Embryonic facial prominence (tissue), 1 donor: ENCODE results near the gene FOXS1.

ENCODE experiments used
- DNase-seq: peaks from one replicate; pipeline ENCODE4 v3.0.0-alpha.2; 2016; ENCODE audit errors: extremely low spot score

Gene FOXS1

DNA sequence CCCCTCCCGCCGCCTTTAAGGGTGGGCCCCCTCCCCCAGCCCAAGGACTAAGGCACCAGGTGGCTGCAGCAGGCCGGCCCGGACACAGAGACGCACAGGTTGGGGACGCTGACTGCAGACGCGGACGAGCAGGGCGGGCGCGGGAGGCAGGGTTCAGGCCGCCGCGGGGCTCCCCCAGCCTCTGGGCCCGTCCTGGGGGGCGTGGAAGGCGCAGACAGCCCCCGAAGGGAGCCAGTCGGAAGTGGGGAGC lies 15.7 kb upstream of the FOXS1 start:
- no peak for DNase-seq

DNA sequence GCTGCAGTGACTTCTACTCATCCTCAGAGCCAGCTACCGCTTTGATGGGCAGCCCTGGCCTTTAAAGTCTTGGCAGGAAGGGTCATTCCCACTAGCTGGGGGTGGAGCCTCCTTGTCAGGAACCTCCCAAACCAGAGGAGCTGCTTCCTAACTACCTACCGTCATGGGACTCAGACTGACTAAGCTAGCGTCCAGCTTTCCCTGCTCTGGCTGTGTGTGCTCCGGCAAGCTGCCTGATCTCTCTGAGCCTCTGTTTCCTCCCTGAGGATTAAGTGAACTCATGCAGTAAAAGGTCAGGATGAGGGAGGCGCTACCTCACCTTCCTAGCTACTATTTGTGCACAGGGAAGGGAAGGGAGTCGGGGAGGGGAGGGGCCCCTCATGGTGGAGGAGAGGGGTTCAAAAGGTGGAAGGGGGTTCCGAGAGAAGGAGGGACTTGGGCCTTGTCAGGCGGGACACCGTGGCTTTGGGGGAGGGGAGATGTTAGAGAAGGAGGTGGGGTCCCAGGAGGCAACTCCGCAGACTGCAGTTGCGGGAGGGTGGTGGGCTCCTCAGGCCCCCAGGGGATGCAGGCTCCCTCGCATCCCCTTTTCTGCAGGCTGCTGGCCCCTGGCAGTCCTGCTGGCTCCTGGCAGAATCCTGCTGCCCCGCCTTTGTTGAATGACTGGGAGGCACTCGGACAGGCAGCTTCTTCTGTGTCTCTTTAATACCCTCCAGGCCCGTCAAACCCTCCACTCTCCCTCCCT lies 15.2 kb upstream of the FOXS1 start:
- DNase-seq: no peak

DNA sequence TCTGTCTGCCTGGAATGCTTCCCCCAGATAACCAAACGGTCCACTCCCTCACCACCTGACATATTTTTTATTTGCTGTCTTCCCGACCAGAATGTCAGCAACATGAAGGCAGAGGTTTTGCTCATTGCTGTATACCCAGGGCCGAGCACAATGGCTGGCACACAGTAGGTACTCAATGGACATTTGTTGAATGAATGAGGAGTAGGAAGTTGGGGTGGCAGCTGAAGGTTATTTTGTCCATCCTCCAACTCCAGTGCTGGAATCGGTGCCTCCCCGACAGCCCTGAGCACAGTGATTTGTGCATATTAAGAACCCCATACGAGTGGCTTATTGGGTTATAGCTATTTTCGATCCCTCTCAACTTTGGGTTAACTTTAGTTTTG lies 14.6 kb upstream of the FOXS1 start:
- no peak for DNase-seq

DNA sequence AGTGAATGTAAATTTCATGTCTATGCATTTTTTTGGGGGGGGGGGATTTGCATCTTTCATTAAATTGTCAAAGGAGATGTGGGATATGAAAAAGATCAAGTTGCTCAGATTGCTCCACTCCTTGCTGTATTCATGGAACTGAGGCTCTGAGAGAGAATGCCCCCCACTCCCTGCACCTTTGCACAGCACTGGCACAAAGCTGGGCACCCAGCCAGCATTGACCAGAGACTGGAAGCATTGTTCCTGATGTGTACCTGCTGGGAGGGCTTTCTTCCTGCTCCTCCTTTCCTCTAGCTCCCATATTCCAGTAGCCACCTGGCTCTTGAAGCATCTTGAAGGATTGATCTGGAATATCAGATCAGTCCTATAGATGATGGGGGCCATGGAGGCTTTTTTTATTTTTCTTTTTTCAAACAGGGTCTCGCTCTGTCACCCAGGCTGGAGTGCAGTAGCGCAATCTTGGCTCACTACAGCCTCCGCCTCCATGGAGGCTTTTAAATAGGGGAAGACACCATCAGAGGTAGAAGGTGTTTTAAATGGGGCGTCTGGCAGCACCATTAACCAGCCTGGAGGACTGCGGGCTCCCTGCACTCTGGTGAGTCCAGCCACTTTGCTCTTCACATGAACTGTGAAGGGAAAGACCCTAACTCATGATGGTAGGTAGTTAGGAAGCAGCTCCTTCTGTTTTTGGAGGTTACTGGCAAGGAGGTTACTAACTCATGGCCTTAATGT lies 14.0 kb upstream of the FOXS1 start:
- DNase-seq: no peak

DNA sequence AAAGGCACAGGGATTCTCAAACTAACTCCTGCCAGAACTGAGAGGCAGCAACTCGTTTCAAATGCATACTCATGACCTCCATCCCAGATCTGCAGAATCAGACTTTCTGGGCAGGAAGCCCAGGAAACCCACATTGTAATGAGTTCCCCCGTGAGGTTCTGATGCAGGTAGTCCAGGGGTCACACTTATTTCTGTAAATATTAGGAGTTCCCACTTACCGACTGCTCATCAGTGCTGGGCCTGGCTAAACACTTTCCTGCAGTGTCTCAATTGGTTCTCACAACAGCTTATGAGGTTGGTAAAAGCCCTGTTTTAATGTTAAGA lies 13.3 kb upstream of the FOXS1 start:
- DNase-seq: no peak

DNA sequence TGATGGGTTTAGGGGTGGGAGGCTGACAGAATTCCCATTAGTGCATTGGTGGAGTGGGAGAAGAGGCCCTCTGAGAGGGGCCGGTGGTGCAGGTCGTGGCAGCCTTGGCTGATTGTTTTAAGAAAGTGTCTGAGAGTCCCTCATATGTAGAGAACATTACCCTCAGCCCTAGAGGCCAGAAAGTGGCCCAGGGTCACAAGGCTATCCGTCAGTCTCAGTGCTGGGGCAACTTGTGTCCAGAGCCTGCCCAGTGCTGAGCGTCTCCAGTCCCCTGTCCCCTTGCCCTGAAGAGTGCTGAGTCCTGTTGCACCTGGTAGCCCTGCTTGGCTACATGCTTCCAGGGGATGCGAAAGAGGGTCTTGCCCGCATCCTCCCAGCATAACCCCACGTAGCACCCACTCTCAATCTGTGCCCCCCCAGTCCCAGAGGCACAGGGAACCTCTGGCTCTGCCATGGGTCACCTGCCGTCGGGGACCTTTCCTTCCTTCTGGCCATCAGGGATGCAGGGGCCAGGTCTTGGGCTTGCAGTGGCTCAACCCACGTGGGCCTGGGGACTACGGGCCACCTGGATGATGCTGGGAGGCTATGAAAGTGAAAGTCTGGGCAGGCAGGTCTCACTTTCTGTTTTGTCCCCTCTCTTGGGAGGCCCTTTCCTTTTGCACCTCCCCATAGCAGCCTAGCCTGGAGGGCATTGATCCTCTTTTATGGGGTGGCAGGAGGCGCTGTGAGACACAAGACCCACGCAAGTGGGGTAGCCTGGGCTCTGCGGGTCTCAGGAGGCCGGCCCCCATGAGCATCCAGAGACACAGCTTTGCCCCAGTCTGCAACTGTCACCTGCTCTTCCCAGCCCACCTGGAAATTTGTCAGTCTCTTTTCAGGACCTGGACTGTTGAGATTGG lies 12.7 kb upstream of the FOXS1 start:
- DNase-seq: no peak

DNA sequence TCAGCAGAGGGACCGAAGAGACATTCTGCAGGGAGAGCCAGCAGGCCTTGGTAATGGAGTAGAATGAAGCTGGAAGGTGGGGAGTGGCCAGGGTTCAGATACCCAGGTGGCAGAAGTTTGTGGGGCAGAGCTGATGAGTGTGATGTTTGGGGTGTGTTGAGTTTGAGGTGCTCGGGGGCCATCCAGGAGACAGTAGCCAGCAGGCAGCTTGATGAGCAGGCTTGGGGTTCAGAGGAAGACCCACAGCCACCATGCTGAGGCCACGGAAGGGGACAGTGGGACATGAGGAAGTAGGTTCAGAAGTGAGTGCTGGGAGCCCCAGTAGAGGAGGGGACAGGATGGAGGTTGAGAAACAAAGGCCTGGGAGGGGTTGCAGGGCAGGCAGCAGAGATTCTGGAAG lies 11.1 kb upstream of the FOXS1 start:
- DNase-seq: no peak

DNA sequence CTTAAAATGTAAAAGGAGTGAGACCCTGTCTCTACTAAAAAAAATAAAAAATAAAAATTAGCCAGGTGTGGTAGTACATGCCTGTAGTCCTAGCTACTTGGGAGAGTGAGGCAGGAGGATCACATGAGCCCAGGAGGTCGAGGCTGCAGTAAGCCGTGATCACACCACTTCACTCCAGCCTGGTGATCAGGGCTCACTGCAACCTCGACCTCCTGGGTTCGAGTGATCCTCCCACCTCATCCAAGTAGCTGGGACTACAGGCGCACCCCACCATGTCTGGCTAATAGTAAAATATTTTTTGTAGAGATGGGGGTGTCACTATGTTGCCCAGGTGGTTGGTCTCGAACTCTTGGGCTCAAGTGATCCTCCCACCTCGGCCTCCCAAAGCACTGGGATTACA lies 8.1 kb upstream of the FOXS1 start:
- DNase-seq: no peak

DNA sequence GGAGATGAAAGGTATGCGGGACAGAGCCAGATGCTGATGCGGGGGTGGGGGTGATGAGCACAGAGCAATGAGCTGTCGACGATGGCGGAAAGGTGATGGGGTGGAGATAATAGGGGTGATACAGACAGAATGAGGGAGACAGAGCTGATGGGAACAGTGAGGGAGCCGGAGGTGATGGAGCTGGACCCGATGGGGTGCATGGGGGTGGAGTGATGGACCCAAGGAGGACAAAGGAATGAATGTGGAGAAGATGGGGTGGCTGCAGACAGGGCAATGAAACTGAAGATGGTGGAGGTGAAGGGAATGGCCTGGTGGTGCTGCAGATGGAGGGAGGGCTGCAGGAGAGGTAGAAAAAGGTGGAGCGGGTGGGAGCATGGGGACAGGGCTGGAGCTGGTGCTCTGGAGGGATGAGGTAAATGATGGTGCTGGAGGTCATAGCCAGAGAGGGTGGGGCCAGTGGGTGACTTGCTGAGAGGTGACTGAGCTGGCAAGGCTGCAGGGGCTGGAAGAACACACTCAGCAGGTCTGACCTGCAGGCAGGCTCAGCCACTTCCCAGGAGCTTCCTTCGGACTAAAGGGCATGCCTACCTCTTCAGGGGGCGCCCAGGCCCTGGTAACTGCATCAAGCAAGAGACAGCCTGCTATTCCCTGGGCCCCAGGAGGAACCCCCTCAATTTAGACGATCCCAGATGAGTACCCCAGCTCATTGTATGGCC lies 6.0 kb upstream of the FOXS1 start:
- no peak for DNase-seq

DNA sequence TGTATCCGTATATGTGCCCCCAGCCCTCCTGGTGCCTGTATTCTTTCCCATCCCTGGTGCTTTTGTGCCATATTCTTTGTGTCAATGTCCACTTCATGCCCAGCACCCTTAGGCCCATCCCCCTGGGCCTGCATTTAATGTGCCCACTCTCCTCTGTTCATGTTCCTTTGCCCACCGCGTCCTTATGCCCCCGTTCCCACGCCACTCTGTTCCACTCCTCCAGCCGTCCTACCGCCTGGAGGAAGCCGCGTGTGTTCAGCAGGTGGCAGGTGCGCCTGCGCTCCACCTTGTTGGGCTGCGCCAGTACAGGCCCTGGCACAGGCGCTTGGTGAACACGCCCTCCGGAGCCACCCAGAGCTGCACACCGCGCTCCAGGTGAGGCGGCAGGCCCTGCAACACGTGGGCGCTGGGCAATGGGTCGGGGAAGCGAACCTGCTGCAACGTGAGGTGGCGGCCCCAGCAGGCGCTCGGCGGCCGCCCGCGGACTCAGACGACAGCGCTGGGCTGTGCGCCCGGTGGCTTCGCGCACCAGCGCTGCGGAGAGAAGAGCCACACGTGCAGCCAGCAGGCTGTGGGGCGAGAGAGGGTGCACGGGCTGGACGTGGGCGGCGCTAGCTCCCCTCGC lies 4.0 kb upstream of the FOXS1 start:
- no peak for DNase-seq

DNA sequence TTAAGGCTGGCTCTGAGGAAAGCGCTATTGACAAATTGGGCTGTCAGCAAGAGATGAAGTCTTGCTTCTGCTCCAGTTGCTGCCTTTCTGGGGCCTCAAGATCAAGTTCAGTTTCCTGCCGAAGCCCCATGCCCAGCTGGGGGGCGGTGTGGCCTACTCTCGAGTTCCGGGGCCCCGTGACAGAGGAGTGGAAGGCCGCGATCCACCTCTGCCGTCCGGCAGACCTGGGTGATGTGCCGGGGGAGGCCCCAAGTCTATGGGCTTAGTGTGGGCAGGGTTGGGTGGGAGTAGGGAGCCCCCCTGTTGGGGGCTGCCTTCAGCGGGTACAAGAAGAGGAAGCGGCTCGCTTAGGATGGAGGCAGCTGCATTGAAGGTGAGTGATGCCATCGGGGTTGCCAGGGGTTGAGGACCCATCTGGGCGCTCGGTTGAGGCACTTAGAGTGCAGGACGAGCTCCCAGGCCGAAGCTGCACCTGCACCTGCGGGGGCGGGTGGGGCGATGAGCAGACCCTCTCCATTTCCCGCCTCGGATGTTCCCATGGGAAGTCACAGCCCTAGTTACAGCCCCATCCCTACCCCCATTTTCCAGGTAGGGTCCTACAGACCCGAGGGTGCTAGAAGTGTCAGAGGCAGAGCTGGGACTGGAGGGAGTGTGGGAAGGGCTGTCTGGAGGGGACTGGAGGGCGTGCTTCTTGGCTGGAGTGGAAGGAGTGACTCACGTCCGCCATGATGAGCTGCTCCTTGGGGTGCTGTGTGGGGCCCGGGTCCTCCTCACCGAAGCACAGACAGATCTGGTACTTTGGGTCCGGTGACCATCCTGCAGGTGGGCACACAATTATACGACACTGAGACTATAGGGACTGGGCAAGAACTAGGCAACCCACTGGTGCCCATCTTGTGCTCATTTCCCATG lies 2.9 kb upstream of the FOXS1 start:
- no peak for DNase-seq

DNA sequence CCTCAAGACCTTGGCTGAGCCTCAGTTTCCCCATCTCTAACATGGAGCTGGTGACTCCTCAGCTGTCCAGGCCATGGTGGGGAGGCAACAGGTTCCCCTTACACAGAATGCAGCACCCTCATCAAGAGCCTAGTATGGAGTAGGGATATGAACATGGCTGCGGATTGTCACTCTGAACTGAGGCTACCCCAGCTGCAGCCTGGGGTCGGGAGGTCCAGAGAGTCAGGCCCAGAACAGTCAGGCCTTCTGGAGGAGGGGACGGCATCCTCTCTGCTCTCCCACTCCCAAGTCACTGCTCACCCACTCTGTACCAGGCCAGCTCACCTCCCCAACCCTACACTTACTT lies 1.4 kb upstream of the FOXS1 start:
- DNase-seq: no peak

DNA sequence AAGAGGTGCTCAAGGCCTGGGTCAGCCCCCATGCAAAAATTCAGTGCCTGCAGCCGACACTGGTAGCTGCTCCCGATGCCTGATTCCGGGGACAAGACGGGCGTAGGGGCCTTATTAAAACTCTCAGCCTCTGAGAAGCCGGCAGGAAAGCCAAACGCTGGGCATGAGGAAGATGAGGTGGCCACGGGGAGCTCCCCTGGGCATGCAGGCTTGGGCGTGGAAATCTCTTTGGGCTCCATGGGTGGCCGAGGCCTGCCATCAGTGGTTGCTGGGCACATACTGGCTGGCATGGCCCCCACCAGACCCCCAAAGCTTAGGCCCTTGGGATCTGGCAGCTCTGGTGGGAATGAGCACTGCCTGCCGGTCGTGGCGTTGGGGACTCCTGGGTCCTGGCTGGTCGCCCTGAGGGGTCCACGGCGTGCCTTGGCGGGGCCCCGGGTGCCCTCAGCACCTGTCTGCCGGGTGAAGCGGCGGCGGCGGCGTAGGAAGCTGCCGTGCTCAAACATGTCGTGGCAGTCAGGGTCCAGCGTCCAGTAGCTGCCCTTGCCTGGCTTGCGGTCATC lies 586 bp downstream of the FOXS1 start:
- no peak for DNase-seq

DNA sequence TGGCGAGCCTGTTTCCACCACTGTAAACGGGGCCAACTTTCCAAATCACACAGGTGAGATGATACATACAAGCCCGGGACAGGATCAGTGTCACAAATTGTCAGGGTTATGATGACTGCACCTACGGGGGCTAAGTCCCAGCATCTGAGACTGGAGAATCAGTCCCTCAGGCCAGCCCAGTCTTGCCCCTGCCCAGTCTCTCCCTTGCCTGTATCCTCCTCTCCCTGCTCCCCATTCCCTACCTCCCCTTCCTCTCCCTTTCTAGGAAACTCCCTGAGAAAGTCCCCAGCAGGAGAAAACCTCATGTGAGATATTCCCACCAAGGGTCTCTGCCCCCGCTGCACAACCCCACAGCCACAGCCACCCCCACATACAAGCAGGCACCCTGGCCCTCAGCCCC lies 1.5 kb downstream of the FOXS1 start:
- DNase-seq: no peak

DNA sequence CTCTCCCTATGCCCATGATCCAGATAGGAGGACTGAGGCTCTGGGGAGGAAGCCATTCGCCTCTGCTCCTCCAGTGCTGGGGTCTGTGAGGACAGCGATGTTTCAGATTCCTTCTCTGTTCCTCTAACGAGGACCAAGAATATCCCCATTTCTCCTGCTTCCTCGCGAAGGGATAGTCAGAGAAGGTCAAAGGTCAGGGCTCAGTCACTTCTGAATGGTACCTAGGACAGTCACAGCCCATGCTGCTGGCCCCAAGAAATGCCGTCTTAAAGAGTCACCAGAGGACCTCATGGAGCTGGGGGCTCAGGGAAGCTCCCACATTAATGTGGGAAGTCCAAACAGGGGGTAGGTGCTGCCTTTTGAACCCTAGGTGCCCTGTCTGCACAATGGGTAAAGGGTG lies 2.1 kb downstream of the FOXS1 start:
- no peak for DNase-seq

DNA sequence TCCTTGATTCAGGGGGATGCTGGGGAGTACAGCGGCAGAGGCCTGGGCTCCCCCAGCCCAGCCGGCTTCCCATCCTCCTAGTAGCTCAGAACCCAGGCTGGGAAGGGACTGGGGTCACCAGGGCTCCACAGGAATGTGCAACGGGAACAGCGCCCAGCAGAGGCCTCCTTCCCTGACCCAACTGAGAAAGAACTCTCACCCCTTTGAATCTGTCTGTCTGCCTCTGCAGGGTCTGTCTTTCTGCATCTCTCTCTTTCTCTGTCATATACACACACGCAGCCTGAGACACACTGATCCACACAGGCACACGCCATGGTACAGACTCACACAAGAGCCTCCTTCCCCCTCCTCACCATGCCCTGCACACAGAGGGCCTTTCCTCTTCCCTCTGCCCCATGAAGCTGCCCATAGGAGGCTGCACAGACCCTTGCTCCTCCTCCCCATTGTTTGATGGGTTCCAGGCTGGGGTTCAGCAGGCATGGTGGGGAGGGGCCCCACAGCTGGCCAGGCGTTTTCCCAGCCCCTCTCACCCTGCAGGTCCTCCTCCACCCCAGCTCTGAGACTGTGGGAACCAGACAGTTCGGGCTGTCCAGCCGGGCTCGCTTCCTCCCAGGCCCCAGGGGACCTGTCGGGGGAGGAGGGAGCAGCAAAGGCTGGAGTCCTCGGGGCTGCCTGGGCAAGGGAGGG lies 2.8 kb downstream of the FOXS1 start:
- DNase-seq: no peak

DNA sequence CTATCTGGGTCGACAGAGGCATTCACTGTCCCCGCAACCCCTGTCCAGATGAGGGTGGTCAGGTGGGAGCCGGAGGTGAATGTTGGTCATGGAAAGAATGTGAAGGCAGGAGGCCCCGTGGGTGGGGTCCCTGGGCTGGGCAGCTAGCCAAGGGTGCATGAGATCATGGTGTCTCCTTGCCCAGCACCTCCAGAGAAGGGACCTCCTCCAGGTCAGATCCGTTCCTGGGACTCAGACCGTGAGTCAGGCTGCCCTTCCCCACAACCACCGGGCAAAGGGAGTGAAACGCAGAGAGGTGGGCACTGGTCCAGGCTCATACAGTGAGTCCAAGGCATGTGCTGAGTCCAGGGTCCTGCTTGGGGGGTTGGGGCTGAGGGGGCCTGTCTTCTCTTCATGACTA lies 3.5 kb downstream of the FOXS1 start:
- DNase-seq: no peak

DNA sequence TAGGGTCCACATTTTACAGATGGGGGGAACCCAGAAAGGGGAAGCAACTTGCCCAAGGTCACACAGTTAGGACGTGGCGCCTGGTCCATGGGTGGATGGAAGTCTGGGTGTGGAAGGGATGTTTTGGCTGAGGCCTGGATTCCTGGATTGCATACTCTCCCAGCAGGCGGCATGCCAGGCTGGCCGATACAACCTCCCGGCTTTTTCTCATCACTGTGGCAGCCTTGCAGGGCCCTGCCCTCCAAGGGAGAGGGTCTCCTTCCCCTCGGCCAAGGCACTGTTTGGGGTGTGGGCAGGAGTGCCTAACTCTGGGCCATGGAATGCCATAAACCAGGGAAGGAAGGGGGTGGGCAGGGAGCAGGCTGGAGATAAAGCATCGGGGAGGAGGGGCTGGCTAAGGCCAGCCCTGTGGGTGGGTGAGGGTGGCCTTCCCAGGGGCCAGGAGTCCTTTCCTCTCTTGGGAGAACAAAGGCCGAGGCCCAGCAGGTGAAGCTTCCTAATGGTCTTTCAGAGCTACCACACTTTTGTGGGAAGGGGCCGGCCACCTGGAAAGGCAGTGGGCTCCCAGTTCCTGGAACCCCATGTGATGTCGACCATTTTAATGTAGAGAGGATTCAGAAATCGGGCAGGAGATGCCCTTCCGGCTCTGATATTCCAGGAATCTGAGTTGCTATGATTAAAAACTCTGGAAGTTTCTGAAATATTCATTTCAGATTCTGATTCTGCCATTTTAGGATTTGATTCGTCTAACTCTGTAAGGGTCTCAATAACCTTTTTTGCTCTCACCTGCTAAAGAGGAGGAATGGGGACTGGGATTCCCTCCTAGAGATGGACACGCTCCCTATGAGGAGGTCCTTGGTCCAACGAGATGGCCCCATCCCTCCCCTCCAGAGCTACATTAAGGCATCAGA lies 4.2 kb downstream of the FOXS1 start:
- DNase-seq: no peak
